Measurements from ENCODE around the gene RFPL2.
A peak's percentile ranks its signal among the peaks of the same experiment; 100 is the strongest.
"Not testable (repeated sequence)": the region's sequence is repeated elsewhere in the genome, so short reads cannot be mapped to it uniquely, and the experiment has no call there.

RFPL2 gene

GRCh38 chr22:32164075-32164860 is 40.6 kb downstream of the RFPL2 start:
- DNase-seq (ENCODE audit: low read depth): no peak

DNA sequence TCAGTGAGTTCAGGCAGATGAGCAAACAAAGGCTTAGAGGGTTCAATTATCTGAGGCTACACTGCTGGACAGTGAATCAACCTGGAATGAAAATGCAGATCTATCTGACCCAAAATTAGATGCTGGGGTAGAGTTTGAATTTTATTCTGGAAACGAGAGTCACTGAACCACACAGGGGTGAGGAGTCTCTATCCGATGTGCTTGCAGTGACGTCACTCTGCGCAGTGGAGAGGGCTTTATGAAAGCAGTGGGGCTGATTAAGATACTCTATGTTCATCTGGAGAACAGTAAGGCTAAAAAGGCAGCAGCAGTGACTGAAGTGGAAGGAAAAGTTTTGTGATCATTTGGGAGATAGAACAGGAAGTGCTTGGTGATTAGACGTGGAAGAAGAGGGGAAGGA is 44.5 kb downstream of the RFPL2 start:
- DNase-seq (ENCODE audit: low read depth): not testable (repeated sequence)

GRCh38 chr22:32158712-32159533 is 46.0 kb downstream of the RFPL2 start, which contains the start of gene C22orf42:
Gene C22orf42 (minus strand): TSS chr22:32159303. CDS start chr22:32159215, 88 bp downstream.
- DNase-seq (ENCODE audit: low read depth): no peak

DNA sequence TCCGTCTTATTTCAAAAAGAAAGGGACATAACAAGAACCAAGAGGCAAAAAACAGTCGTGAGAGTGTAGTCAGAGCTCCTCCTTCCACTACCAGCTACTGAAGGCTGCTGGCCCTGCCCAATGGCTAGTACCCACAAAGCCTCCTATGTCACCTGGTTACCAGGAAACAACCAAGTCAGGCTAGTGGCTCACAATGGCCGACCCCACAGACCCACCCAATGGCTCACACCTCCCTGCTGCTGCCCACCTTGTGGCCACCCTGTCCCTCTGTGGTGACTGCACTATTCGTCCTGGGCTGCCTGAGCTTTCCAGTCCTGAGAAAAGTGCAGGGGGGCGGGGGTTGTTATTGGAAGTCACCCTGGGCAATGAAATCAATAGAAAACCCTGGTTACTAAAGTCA is 47.2 kb downstream of the RFPL2 start:
- DNase-seq (ENCODE audit: low read depth): not testable (repeated sequence)

- DNase-seq (ENCODE audit: low read depth): not testable (repeated sequence)
Observed at GRCh38 chr22:32154727-32155126, 50.1 kb downstream of the RFPL2 start.

GRCh38 chr22:32151641-32152040 is 53.2 kb downstream of the RFPL2 start:
- not testable (repeated sequence) for DNase-seq (ENCODE audit: low read depth)

- DNase-seq (ENCODE audit: low read depth): not testable (repeated sequence)
Observed at GRCh38 chr22:32150647-32151046, 54.2 kb downstream of the RFPL2 start.

DNA sequence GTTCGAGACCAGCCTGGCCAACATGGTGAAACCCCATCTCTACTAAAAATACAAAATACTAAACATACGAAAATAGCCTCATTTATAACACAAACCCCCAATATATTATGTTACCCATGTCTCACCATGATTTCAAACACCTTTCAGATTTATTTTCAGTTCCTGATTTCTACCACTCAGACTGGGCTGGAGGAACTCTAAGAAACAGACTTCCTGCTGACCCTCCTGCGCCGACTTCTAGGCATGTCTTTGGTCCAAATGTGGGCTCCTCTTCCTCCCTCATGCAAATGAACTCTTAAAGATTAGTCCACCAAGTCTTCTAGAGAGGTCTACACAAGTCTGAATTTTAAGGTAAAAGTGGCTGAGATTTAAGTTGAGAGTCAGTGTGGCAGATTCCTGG is 56.5 kb downstream of the RFPL2 start:
- DNase-seq (ENCODE audit: low read depth): not testable (repeated sequence)

DNA sequence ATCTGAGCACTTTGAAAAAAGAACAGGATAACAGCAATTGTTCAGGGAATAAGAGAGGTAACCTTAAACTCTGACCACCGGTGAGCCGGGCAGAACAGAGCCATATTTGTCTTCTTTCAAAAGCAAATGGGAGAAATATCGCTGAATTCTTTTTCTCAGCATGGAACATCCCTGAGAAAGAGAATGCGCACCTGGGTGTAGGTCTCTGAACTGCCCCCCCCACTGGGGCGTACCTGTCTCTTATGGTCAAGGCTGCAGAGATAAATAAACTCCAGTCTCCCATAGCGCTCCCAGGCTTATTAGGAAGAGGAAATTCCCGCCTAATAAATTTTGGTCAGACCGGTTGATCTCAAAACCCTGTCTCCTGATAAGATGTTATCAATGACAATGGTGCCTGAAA is 57.7 kb downstream of the RFPL2 start:
- not testable (repeated sequence) for DNase-seq (ENCODE audit: low read depth)

DNA sequence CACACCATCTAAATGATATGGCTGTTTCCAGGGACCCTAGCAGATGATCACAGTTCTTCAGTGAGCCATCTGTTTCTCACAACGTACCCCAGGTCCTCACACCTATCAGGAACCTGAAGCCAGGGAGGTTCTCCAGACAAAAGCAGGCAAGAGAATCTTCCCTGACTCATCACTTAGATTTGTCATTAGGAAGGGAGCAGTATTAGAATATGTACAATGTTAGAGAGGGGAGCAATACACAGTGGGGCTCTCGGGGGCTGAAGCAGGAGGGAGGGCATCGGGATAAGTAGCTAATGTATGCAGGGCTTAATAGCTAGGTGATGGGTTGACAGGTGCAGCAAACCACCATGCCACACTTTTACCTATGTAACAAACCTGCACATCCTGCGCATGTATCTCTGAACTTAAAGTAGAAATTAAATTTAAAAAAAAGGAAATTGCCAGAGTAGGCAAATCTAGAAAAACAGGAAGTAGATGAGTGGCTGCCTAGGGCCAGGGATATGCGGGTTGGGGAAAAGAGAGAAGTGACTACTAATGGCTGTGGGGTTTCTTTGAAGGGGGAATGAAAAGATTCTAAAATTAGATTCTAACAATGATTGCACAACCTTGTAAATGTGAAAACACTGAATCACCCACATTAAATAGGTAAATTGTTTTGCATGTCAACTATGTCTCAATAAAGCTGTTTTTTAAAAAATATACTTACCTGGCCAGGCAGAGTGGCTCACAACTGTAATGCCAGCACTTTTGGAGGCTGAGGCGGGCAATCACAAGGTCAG is 60.2 kb downstream of the RFPL2 start:
- DNase-seq (ENCODE audit: low read depth): no peak

DNA sequence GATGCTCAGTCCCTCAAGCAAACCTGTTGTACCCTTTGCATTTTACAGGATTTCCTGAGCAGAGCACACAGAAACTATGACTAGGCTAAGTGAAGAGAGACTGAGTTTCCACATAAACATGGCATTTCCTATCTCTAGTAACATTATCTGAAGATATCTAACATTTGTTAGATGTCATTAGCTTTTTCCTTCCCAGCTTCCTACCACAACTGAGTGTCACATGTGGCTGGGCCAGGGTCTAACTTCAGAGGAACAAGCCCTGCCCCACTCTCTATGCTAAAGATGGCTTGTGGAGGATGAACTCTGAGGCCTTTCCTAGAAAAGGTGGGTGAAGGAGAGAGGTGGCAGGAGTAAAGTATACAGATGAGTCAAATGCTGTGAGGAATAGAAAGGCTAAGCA is 62.3 kb downstream of the RFPL2 start:
- peak; percentile 11 for DNase-seq (ENCODE audit: low read depth)

DNA sequence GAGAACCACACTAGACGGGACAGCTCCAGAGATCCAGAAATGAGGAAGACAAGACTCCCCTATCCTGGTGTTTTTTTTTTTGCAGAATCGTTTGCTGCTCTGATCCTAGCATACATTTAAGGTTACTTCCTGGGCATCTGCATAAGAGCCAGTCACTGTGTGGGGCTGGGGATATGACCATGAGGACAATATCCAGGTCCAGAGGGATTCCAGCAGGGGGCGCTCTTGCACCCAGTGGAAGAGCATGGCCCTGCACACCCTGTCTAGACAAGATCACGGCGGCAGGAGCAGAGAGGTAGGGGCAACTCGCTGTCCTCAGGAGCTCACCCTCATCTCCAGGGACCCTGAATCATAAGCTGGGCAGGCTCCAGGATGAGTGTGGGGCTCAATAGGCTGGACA is 64.2 kb downstream of the RFPL2 start:
- not testable (repeated sequence) for DNase-seq (ENCODE audit: low read depth)
